Natural killer cell treated with Interleukin-12 subunit alpha and Interleukin-12 subunit beta and Interleukin-15 and Interleukin-18, amount 100 ng/mL, for 72 hours (primary cell): ENCODE data around the gene PINK1. TPM values are rescaled to one million over a fixed set of nuclear protein-coding genes. Genes with fewer than 3 reads are reported as not detected.

Source experiments
- ATAC-seq, 2 donors: fragments of 150-1000 bp; cut with Tn5 transposase in 1 of 2; sonication (Bioruptor Pico), chemical (Tn5 transposase) in 1 of 2; 2 replicates each; pipeline ENCODE4 v1.10.0; 2021
- DNase-seq: peaks from one replicate; pipeline ENCODE4 v3.0.0; 2022; ENCODE audit warnings: low spot score
- H3K27ac Mint-ChIP-seq, 2 donors: 1 replicate in 1 of 2; 2 replicates in 1 of 2; pipeline ENCODE4 v1.8.0; 2022; ENCODE audit warnings: mixed read lengths in 2 of 2, mild to moderate bottlenecking in 1 of 2, moderate library complexity in 1 of 2
- H3K27me3 Mint-ChIP-seq, 2 donors: 1 replicate in 1 of 2; 2 replicates in 1 of 2; pipeline ENCODE4 v1.8.0; 2022; ENCODE audit warnings: mixed read lengths in 2 of 2
- H3K36me3 Mint-ChIP-seq: one replicate; pipeline ENCODE4 v1.8.0; 2022; ENCODE audit warnings: mixed read lengths
- H3K4me1 Mint-ChIP-seq, 2 donors: 1 replicate in 1 of 2; 2 replicates in 1 of 2; pipeline ENCODE4 v1.8.0; 2022; ENCODE audit warnings: low read depth in 2 of 2, mixed read lengths in 2 of 2, mild to moderate bottlenecking in 1 of 2
- H3K4me3 Mint-ChIP-seq: one replicate; pipeline ENCODE4 v1.8.0; 2022; ENCODE audit warnings: mixed read lengths
- H3K9me3 Mint-ChIP-seq: 2 replicates; pipeline ENCODE4 v1.8.0; 2022; ENCODE audit warnings: mixed read lengths
- total RNA-seq, 2 donors: library from RNA; stranded (reverse); gene quantifications; one replicate each; pipeline ENCODE4 v1.2.3, GENCODE V29; 2022

Gene PINK1
- total RNA-seq, 2 donors from 2014 or later = 3.8 to 4.7 TPM

DNA sequence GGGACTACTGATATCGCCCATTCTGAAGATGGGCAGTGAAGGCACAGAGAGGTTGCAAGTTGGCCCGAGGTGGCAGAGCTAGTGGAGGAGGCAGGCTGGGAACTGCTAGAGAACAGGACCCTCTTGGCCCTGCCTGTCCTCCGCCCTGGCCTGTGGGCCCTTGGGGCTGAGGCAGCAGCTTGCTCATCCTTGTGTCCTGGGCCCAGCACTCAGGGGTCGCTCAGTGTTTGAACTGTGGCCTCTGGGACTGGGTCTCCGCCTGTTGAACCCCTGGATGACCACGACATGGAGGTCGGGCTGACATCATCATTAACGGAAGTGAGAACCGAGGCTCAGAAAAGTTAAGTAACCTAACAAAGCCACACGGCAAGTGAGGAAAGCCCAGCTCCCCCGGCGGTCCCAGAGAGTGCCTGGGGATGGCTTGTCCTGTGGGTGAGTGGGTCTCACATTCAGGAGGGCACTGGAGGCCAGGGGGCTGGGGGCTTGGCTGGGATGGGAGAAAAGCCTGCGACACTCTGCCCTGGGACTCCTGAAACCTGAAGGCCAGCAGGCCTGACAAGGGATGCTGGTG lies 50.9 kb downstream of the PINK1 start:
- H3K27me3 Mint-ChIP-seq = peaks cover 2 to 19% of the 10 kb centered on the region in 2 donors
- ATAC-seq (no peak), DNase-seq (no peak)
- H3K36me3 Mint-ChIP-seq = no peaks in the 10 kb centered on the region
- no peak overlapping the region for H3K4me3 Mint-ChIP-seq
- H3K27ac Mint-ChIP-seq = no peak overlapping the region
- no peaks in the 10 kb centered on the region for H3K9me3 Mint-ChIP-seq
- H3K4me1 Mint-ChIP-seq = no peaks in the 10 kb centered on the region

DNA sequence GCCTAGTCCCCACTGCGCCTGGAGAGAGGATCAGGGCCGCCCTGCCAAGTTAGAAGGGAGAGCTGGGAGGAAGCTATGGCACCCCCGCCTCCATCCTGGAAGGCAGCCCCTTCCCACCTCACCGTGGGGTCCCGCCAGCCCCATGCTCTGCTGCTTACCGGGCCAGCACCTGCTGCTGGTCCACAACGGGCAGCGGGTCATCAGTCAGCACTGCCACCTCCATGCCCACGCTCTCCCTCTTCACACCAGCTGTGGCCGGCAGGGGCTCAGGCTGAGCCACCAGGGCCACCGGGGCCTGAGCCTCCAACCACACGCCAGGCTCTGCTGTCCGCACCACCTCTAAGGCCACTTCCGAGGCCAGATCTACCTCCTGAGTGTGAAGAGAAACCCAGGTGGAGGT lies 51.4 kb downstream of the PINK1 start:
- H3K27ac Mint-ChIP-seq = no peak overlapping the region
- H3K36me3 Mint-ChIP-seq = no peaks in the 10 kb centered on the region
- peaks cover 2 to 19% of the 10 kb centered on the region in 2 donors for H3K27me3 Mint-ChIP-seq
- ATAC-seq (no peak), DNase-seq (no peak)
- H3K9me3 Mint-ChIP-seq = no peaks in the 10 kb centered on the region
- no peaks in the 10 kb centered on the region for H3K4me1 Mint-ChIP-seq
- no peak overlapping the region for H3K4me3 Mint-ChIP-seq

DNA sequence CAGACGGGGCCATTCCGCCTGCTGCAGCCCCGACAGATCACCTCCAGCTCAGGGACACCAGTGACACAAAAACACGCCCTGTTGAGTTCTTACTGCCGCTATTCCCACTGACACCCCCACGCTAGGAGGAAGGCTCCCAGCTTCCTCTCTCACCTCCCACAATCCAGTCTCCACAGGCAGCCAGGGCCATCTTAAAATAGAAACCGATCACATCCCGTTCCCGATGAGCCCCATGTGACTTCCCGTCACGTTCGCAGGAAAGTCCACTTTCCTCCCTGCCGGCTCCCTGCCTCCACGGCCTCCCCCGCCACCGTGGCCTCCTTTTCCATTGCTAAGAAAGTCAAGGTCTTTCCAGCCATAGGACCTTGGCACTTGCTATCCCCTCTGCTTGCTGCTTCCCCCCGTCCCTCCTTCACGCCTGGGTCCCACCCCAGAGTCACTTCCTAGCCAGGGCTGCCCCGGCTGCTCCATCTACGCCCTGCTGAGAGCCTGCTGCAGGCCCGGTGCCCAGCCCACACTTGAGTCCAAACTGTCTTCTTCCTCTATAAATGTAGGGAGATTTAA lies 51.9 kb downstream of the PINK1 start:
- DNase-seq (no peak), ATAC-seq (no peak)
- Mint-ChIP-seq H3K9me3 (no peaks in the 10 kb centered on the region), H3K4me1 (no peaks in the 10 kb centered on the region), H3K4me3 (no peak overlapping the region), H3K27me3 (peaks cover 2 to 15% of the 10 kb centered on the region in 2 donors), H3K36me3 (no peaks in the 10 kb centered on the region), H3K27ac (no peak overlapping the region)

DNA sequence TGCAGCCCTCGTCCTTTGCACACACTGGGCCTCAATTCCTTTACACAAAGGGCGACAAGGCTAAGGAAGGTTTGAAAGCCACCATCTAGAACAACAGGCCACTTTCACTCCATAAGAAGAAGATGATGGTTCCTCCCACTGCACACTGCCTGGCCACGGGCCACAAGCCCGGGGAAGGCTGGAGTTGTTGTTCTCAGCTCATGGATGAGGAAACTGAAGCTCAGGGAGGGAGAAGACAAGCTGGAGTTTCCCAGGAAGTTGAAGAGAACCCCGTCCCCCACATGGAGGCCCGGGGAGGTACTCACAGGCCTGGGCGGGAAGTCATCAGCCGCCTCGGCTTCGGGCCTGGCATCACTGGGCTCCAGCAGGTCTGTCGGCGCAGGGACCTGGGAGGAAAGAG lies 52.5 kb downstream of the PINK1 start:
- no peaks in the 10 kb centered on the region for H3K36me3 Mint-ChIP-seq
- no peaks in the 10 kb centered on the region for H3K4me1 Mint-ChIP-seq
- no peak for ATAC-seq
- no peak overlapping the region for H3K4me3 Mint-ChIP-seq
- H3K27ac Mint-ChIP-seq = no peak overlapping the region
- no peak for DNase-seq
- H3K27me3 Mint-ChIP-seq = peaks cover 2 to 10% of the 10 kb centered on the region in 2 donors
- H3K9me3 Mint-ChIP-seq = no peaks in the 10 kb centered on the region

DNA sequence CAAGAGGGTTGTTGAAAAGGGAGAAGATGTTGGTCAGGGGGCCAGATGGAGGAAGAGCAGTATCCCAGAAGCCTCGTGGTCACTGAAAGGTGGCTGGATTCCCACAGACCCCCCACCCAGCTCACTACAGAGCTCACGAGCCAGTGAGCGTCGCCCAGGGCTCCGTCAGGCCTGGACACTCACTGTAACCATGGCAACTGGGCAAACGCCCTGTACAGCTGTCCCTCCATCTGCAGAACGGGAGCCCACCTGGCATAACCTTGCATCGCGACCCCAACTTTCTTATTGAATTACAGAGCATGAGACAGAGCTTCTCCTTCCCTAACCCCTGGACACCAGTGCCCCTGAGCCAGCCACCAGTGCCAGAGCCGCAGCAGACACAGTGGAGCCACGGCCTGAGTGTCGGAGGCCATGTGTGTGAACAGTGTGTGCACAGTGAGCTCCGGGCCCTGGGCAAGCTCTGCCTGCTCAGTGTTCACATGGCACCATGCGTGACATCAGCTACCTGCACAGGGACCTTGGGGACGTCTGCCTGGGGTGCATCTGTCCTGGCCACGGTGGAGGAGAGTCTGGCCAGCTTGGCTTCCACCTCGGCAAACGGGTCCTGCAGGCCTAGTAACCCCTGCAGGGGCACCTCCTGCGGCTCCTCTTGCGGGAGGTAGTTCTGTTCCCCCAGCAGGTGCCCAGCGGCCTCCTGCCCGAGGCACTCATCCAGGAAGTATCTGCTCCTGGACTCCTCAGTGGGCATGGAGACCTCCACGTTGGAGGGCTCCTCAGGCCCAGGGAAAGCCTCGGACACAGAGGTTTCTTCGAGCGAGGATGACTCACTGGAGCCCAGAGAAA lies 53.8 kb downstream of the PINK1 start:
- Mint-ChIP-seq H3K4me1 (no peaks in the 10 kb centered on the region), H3K27ac (no peak overlapping the region), H3K9me3 (no peaks in the 10 kb centered on the region), H3K27me3 (peaks cover 0 to 7% of the 10 kb centered on the region in 2 donors), H3K4me3 (no peak overlapping the region), H3K36me3 (no peaks in the 10 kb centered on the region)
- DNase-seq (no peak), ATAC-seq (no peak)

DNA sequence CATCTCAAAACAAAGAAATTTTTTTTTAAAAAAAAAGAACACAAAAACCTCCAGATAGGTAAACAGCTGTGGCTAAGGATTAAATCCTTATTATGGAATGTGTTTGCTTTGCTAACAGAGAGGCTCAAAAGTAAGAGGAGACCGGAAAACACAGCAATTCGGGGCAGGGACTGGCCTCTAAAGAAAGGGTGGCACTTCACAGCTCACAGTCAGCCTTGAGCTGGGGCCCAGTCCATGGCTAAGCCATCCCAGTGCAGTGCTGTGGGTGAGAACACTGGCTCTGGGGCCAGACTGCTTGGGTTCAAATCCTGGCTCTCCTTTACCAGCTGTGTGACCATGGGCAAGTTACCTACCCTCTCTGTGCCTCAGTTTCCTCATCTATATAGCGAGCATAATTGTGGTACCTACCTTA lies 56.4 kb downstream of the PINK1 start:
- Mint-ChIP-seq H3K27me3 (peaks cover 0 to 5% of the 10 kb centered on the region in 2 donors), H3K9me3 (no peaks in the 10 kb centered on the region), H3K4me1 (no peaks in the 10 kb centered on the region), H3K4me3 (no peak overlapping the region), H3K36me3 (no peaks in the 10 kb centered on the region), H3K27ac (no peak overlapping the region)
- ATAC-seq (no peak), DNase-seq (no peak)

DNA sequence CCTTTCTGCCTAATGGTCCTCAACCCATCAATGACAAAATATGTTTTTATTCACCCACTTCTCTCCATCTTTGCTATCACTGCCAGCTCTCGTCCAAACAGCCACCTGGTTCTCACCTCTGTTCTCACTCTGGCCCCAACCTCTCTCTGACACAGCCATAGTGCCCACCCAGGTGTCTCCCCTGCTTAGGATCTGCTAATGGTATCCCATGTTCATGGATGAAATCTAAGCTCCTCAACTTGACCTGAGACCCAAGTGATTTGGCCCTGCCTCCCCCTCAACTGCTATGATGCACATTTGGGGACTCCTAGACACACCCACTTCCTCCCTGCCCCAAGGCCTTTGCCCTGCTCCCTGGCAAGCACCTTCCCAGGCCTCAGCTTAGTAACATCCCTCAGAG lies 58.6 kb downstream of the PINK1 start:
- DNase-seq = no peak
- no peak overlapping the region for H3K27ac Mint-ChIP-seq
- no peak for ATAC-seq
- no peaks in the 10 kb centered on the region for H3K9me3 Mint-ChIP-seq
- no peaks in the 10 kb centered on the region for H3K36me3 Mint-ChIP-seq
- H3K4me1 Mint-ChIP-seq = peaks cover 5 to 7% of the 10 kb centered on the region in 2 donors
- no peak overlapping the region for H3K4me3 Mint-ChIP-seq
- H3K27me3 Mint-ChIP-seq = peaks cover 0 to 3% of the 10 kb centered on the region in 2 donors

DNA sequence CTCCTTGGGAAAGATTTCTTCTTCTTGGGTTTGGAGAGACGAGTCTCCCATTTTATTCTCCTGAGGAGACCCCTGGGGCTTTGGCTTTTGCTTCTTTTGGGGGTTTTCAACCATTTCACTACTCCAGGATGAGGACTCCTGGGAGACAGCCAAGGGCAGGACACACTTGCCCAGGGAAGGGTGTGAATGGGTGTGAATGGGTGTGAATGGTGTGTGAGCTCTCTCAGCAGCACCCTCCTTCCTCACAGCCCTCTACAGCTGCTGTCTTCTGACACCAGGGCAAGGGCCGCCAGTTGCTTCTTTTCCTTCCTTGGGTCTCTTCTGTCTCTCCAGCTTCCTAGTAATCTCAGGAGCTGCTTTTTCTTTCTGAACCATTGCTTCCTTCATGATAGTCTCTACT lies 60.4 kb downstream of the PINK1 start:
- Mint-ChIP-seq H3K27me3 (peaks cover 0 to 3% of the 10 kb centered on the region in 2 donors), H3K9me3 (no peaks in the 10 kb centered on the region), H3K36me3 (no peaks in the 10 kb centered on the region), H3K27ac (no peak overlapping the region), H3K4me3 (no peak overlapping the region), H3K4me1 (peaks cover 5 to 7% of the 10 kb centered on the region in 2 donors)
- ATAC-seq (no peak), DNase-seq (no peak)

DNA sequence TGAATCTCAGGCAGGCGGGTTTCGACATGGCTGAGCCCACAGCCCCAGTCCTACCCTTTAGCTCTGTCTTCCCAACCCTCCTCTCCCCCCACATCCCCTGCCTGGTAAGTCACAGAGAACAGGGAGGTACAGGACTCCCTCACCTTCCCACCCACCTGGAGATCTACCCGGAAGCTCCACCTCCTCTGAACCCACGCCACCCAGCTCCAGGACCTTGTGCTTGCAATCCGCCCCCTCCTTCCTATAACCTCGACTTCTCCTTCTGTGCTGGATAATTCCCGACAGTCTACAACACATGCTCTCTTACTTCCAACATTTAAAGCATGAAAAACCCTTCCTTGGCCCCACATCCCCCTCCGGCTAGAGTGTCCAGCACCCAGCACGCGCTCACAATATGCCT lies 62.3 kb downstream of the PINK1 start:
- Mint-ChIP-seq H3K9me3 (no peaks in the 10 kb centered on the region), H3K36me3 (no peaks in the 10 kb centered on the region), H3K4me3 (peak overlapping the region; percentile 84), H3K27me3 (peaks cover 0 to 3% of the 10 kb centered on the region in 2 donors), H3K27ac (peak overlapping the region in 1 of 2 donors; percentile 28), H3K4me1 (peaks cover 5 to 7% of the 10 kb centered on the region in 2 donors)
- no peak for ATAC-seq
- DNase-seq = no peak

DNA sequence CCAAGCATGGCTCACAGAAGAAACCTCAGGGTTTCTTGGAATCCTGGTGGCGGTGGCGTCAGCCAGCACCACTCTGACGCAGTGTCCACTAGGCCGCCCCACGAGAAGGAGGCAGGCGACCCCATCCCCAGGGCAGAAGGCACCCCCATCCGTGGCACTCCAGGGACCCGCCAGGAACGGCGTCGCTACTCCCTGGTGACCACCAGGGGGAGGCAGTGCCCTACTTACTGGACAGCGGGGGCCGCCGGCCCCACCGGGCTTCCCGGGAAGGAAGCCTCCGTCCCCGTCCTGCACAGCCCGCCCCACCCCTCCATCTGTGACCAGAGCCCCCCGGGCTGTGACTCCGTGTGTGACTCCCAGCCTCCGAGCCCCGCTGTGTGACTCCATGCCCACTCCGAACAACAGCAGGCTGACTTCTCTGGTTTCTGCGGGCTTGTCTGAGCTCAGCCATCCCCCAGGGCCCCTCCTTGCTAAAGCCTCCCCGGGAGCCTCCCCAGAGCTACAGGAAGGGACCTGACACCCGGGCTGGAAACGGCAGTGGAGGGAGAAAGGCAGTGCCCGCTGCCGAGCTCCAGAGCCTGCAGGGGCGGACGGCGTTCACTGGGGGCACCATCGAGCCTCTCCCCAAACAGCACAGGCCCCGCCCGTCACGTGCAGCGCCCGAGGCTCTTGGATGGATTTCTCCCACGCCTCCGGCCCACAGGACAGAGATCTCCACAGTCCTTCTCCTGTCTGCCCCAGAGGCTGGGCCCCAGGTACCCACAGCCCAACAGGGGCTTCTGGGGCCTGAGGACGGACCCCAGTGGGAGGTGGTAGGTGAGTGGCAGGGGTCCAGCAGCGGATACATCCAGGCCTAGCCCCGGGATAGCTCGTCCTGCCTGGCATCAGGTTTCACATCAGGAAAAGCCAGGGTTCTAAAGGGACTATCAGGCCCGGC lies 63.4 kb downstream of the PINK1 start:
- Mint-ChIP-seq H3K36me3 (no peaks in the 10 kb centered on the region), H3K4me3 (peak overlapping the region; percentile 84), H3K4me1 (peaks cover 5 to 7% of the 10 kb centered on the region in 2 donors), H3K27me3 (peaks cover 0 to 3% of the 10 kb centered on the region in 2 donors), H3K27ac (peak overlapping the region; percentile 25 to 28), H3K9me3 (no peaks in the 10 kb centered on the region)
- ATAC-seq (peak; percentile 83 to 92), DNase-seq (peak; percentile 81)

DNA sequence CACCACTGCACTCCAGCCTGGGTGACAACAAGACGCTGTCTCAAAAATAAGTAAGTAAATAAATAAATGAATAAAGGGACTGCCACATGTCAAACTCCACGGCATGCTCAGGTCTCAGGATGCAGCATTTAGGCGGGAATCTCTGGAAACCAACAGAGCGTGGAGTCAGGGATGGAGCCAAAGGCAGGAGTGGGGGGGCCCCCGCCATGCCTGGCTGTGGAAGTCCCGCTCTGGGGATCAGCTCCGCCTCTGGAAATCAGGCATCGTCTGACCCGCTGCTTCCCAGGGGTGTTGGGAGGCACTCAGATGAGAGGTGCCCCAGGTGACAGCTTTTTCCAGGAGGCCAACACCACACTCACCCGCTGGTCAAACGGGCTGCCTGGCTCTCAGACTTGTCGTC lies 64.3 kb downstream of the PINK1 start:
- DNase-seq (no peak), ATAC-seq (no peak)
- H3K4me3 Mint-ChIP-seq = no peak overlapping the region
- peaks cover 5 to 7% of the 10 kb centered on the region in 2 donors for H3K4me1 Mint-ChIP-seq
- peaks cover 0 to 3% of the 10 kb centered on the region in 2 donors for H3K27me3 Mint-ChIP-seq
- no peaks in the 10 kb centered on the region for H3K36me3 Mint-ChIP-seq
- H3K9me3 Mint-ChIP-seq = no peaks in the 10 kb centered on the region
- H3K27ac Mint-ChIP-seq = no peak overlapping the region

DNA sequence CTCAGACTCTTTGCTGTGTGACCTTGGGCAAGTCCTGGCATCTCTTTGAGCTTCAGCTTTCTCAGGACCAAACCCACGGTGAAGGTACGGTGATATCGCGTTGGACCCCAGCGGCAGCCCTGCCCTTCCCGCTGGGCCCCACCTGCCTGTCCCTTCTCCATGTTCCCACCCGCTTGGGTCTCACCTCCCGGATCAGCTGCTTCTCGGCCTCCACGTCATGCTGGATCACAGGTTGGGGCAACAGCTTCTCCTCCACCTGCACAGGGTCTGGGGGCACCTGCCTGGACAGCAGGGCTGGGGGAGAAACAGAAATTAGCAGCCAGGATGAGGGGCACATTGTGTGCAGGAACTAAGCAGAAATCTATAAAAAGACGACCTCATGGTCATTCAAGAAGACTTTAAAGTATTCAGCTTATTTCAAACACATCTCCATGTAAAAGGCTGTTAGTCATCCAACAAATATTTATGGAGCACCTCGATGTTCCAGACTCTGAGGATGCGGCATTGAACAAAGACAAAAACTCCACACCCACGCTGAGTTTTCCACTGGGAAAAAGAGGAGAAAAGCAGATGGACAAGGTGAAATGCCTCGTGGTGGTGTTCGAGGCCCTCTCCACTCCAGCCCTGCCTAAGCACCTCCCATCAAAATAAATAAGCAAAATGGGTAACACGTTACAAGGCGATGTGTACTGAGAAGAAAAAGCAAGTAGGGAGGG lies 65.1 kb downstream of the PINK1 start:
- ATAC-seq = no peak
- no peak overlapping the region for H3K27ac Mint-ChIP-seq

DNA sequence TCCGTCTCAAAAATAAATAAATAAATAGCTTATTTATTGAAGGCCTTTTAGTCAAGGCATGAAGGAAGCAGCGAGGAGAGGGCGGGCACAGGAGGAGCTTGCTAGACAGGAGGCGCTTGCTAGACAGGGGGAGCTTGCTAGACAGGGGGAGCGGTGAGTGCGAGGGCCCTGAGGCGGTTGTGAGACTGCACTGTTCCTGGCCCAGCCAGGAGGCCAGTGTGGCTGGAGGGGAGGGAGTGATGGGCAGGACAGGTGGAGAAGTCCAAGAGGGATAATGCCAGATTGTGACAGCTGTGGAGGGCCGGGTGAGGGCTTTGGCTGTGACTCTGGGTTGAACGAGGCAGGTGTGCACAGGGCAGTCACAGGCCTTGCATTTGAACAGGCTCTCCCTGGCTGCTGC lies 66.3 kb downstream of the PINK1 start:
- peaks cover 0 to 7% of the 10 kb centered on the region in 2 donors for H3K27me3 Mint-ChIP-seq
- H3K4me1 Mint-ChIP-seq = peaks cover 5 to 7% of the 10 kb centered on the region in 2 donors
- H3K27ac Mint-ChIP-seq = no peak overlapping the region
- no peak overlapping the region for H3K4me3 Mint-ChIP-seq
- ATAC-seq (no peak), DNase-seq (no peak)
- H3K36me3 Mint-ChIP-seq = no peaks in the 10 kb centered on the region
- H3K9me3 Mint-ChIP-seq = no peaks in the 10 kb centered on the region

More for the DNA sequence above, 65.1 kb downstream of the PINK1 start:
- H3K4me1 Mint-ChIP-seq = peaks cover 5 to 7% of the 10 kb centered on the region in 2 donors
- H3K4me3 Mint-ChIP-seq = no peak overlapping the region
- DNase-seq = no peak
- H3K9me3 Mint-ChIP-seq = no peaks in the 10 kb centered on the region
- no peaks in the 10 kb centered on the region for H3K36me3 Mint-ChIP-seq
- peaks cover 0 to 7% of the 10 kb centered on the region in 2 donors for H3K27me3 Mint-ChIP-seq
